ENCODE measurements around the gene LCMT1.
"Not testable (repeated sequence)": the region's sequence is repeated elsewhere in the genome, so short reads cannot be mapped to it uniquely, and the experiment has no call there.

Gene LCMT1

DNA sequence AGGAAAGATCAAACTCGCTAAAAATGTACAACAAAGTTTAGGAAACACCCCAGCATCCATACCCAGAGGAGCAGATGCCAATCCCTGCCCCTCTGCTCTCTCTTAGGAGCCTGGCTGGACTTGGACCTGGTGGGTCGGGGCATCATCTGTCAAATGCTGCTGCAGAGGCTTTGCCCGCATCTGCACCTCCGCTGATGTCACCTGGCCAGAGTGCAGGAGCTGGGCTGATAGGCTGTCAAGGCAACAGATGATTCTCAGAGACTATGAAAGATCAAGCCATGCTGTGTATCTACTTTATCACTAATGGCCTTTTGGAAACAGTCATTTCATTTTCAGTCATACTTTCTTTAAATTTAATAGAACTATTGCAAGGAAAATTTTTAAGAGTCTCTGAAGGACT, 15.9 kb upstream of the LCMT1 start:
- no peak for DNase-seq

DNA sequence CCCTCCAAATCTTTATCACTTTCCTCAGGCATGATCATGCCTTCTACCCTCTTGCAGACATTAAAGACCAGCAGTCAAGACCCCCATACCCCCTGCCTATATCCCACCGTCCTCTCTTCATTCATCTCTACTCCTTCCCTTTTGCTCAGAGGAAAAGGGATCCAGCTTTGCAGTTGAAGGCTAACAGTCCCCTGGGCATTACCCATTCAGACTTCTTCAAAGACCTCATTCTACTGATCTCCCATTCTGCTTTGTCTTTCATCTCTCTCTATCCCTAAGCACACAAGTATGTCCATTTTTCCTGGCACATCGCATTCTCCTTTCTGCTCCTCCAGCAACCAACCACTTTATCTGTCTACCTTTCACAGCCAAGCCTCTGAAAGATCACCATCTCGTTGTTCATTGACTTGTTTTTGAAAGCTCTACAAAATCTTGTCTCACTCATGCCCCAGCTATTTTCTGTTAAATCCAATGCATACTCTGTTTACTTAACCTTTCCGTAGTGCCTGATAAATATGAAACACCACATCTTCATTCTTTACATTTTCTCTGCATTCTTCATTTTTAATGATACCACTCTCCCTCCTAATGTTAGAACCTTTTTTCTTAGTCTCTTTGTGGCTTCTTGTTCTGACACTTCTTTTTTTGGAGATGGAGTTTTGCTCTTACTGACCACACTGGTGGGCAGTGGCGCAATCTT, 14.1 kb upstream of the LCMT1 start:
- DNase-seq = no peak

DNA sequence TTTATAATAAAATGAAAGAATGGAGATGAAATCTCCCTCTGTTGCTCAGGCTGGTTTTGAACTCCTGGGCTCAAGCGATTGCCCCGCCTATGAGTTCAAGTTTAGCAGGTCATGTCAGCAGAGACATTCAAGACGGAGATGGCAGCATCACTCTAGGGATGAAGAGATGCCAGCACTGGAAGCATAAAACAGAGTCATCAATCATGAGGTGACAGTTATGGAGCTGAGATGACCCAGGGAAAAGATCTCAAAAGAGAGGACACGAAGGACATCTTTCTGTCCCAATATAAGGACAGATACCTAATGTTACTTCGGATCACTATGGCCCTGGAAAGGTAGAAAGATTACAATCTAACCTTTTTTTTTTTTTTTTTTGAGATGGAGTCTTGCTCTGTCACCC, 11.0 kb upstream of the LCMT1 start:
- no peak for DNase-seq

DNA sequence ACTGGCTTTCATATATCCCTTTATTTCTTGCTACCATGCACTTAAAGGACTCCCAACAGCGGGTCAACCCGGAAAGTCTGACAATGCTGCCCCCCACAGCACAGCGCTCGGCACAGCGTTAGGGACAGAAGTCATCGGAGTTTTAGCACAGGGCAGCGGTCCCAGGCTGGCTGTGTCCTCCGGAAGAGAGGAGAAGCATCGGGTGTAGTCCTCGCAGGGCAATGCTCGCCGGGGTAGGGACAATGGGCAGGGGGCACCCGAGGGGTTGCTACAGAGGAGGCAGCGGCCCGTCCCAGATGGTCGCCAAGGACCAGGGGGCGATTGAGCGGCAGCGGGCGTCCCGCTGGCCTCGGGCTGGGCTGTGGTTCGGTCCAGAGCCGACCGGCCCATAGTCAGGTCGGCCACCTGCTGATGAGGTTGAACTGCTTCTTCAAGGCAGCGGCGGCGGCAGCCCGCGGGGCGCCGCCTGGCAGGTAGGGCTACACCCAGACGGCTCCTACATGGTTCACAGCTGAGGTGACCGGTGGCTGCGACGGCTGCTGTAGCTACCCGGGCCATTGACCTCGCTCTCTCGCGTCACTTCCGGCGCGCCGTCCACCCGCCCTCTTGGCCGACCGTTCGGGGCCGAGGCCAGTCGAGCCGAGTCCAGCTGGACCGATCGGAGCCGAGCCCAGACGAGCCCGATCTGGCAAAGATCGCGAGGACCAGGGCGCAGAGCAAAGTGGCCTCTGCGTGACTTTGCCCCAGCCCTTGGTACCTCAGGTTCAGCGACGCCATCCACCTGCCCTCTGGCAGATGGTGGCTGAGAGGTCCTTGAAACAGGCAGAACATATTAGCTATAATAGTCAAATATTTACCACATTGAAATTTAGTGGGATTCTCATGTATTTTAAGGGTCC, 4.7 kb upstream of the LCMT1 start:
- DNase-seq = peak; percentile 60

DNA sequence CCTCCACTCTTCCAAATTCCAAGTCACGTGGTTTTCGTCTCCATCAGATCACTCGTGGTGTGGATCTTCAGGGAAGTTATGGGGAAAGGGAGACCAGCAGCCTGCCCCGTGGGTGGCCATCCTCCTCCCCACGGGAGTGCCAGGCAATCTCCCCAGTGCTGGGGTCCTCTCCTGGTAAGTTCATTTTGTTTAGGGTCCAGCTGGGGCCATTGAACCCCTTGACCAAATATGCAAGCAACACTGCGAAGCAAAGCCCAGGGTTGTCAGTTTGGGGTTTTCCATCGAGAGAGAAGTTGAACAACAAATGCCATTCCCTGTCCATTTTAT, 4.1 kb upstream of the LCMT1 start:
- DNase-seq = no peak

DNA sequence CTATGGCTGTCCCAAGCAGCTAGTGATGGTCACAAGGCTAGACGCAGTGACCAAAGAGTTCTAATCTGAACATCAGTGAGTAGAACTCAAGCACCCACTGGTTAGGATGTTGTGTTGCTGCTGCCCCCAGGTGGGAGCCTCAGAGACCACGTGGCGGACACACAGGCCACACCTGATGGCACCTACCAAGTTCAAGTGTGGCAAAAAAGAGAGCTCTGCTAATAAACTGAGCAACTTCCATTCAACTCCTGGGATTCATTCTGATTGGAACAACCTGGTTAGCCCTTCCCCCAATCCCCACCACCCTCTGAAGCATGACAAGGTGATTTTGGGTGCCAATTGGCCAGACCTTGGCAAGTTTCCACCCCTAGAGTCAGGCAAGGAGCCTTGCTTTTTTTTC, 3.5 kb upstream of the LCMT1 start:
- no peak for DNase-seq

DNA sequence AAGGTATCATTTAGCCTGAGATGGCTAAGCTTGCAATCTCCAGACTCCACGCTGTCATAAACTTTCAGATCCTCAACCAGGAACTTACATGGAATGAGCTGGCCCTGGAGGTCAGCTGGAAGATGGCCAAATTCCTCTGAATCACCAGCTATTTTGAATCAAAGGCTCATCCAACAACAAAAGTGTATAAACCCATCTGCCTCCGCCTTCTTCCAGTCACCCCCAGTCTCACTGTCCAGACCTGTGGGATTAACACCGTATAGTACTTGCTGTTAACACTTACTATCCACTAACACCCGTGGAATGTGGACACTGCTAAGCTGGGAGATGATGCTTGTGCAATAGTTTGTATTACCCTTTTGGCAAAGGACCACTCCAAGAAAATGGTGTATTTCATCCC, 1.9 kb upstream of the LCMT1 start:
- no peak for DNase-seq

DNA sequence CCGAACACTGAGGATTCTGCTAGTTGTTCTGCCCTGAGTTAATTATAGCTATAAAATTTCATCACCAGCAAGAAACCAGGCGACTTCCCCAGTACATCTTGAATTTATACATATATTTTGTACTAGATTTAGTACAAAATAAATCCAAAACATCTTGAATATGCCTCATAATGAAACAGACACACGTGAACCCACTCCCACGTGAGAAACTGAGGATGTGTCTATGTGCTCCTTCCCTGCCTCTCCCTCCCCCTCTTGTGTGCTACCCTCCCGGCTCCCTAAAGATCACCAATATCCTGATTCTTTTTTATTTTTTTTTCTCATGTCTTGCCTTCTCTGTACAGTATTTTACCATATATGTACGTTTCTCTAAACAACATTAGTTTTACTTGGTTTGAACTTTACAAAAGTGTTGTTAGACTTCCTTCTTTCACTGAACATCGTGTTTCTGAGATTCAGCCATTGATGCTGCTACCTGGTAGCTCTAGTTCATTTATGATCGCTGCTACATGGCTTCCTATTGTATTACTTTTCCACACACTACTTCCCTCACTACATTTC, 1.1 kb upstream of the LCMT1 start:
- peak; percentile 18 for DNase-seq

DNA sequence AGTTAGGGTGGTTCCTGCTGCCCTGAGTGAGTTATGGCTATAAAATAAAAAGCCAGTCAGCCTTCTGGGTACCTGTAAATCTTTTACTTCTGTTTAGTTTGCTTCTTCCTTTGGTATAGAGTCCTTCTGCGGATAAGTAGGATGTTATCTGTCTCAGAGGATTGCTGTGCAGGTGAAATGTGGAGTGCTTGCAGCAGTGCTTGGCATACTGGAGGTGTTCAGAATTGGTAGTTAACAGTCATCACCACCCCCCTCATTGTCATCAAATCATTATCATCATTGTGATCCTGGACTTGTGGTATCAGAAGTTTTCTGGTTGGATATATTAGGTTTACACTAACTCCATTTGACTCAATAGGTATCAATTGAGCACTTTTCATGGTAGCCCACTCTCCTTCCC, 2.6 kb downstream of the LCMT1 start:
- DNase-seq = no peak

DNA sequence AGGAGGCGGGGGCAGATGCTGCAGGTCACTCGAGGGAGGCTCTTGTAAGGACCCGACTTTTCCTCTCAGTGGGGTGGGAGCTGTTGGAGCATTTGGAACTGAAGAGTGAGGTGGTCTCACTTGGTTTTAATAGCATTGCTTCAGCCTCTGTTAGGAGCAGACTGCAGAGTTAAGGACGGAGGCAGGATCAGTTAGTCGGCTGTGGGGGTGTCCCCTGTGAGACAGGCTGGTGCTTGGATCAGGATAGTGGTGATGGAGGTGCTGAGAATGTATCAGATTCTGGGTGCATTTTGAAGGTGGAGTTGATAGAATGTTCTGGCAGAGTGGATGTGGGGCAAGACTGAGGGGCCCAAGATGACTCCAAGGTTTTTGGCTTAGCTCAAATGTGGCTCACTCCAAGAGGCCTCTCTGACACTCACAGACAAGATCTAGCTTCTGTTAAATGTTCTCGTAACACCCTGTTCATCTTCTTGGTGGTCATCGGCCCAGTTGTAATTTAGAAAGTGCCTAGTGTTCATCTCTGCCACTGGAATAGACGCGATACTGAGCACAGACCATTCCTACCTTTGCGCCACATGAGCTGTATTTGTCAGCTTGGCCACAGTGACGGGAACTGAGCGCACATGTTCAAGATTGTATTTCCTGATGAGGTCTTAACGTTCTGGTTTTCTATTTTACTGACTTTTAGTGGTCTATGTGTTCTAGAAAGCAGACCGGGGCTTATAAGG, 7.5 kb downstream of the LCMT1 start:
- no peak for DNase-seq

DNA sequence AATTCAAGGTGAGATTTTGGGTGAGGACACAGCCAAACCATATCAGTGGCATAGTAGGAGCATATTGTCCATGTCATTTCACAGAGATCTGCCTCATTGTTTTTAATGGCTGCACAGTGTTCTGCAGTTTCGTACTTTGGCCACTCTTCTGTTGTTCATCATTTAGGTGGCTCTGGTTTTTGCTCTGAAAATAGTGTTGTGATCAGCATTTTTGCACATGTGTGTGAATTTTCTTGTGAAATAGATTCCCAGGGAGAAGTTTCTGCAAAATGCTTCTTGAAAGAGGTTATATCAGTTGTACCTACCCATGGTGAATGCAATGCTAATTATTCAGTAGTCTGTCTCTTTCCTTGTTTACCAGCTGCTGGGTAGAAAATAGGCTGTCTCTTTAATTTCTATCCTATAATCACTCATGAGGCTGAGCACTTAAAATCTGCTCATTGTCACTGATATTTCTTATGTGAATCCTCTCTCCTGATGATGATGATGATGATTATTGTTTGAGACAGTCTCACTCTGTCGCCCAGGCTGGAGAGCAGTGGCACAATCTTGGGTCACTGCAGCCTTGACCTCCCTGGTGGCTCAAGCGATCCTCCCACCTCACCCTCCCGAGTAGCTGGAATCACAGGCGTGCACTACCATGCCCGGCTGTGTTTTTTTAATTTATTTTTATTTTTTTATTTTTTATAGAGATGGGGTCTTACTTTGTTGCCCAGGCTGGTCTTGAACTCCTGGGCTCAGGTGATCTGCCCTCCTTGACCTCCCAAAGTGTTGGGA, 10.5 kb downstream of the LCMT1 start:
- DNase-seq = no peak

DNA sequence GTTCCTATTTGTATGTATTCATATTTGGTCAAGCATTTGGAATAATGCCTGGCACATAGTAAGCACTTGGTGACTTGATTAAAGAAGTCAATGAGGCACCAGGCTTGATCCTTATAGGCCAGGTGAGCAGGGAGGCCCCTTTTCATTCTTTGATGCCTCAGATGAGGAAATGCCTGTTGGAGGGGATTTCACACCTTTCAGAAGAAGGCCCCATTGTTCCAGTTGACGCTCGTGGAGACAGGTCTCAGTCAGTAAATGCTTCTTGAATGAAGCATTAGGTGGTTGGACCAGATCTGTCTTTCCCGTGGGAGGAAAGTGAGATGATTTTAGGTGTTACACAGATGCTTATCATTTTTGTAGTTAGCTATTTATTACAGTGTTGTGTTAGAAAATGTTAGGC, 13.0 kb downstream of the LCMT1 start:
- DNase-seq = no peak

DNA sequence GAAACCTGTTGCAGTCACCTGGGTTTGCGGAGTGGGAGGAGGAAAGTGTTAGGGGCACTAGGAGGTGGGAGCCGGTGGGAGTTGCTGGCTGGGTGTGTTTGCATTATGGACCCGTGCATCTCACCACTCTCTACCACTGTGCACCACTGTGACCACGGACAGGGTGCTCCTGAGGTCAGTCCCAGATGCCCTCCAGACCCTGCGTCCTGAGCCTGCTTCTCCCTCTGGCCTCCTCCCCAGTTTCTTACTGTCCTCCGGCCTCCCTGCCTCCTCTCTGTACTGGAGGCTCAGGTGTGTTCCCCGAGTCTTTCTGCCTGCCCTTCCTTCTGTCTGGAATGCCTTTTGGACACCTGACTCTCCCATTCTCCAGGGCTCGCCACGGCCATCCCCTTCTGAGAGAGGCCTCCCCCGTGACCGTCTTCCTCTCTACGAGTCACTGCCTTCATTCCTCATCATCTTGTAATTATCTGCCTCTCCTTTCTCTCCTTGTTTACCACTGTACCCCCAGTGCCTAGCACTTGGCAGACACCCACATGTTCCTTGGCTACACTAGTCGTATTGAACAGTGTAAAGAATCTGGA, 14.6 kb downstream of the LCMT1 start:
- not testable (repeated sequence) for DNase-seq

DNA sequence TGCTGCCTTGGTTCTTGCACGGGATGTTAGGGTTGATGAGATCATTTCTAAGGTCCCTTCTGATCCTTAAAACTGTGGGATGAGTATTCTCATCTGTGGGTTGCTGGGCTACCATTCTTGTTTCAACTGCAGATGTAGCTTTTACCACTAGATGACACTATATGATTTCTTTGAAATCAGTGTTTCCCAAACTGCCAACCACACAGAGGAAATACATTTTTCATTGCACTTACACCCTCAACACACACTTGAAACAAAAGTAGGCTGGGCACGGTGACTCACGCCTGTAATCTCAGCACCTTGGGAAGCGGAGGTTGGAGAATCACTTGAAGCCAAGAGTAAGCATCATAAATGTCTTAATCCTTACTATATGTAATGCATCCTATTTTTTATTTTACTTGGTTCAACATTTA, 15.3 kb downstream of the LCMT1 start:
- DNase-seq = no peak

DNA sequence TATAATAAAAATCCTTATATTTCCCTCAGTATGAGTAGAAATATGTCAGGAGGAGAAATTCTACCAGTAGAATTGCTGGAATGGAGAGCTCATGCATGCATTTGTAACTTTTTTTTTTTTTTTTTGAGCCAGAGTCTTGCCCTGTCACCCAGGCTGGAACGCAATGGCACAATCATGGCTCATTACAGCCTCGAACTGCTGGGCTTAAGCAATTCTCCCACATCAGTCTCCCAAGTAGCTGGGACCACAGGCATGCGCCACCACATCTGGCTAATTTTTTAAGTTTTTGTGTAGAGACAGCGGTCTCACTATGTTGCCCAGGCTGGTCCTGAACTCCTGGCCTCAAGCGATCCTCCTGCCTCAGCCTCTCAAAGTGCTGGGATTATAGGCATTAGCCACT, 21.2 kb downstream of the LCMT1 start:
- DNase-seq = not testable (repeated sequence)

DNA sequence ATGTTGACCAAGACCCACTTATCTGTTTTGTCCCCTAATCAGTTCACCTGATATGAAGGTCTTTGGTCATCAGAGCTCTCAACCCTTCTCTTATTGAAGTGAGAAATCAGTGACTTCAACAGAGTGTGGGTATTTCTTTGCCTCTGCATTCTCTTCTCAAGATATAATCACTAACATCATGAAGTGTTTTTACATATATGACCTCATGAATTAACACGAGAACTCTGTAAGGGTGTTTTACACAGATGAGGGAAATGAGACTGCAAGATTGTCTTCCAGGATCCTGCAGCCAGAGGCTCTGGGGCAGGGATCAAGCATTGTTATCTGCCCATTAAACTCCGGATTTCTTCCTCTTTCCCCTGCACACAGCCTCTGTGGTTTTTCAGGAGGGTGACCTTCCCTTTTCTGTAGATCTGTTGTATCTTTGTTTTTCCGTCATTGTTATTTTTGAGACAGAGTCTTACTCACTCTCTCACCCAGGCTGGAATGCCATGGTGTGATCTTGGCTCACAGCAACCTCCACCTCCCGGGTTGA, 22.7 kb downstream of the LCMT1 start:
- no peak for DNase-seq

DNA sequence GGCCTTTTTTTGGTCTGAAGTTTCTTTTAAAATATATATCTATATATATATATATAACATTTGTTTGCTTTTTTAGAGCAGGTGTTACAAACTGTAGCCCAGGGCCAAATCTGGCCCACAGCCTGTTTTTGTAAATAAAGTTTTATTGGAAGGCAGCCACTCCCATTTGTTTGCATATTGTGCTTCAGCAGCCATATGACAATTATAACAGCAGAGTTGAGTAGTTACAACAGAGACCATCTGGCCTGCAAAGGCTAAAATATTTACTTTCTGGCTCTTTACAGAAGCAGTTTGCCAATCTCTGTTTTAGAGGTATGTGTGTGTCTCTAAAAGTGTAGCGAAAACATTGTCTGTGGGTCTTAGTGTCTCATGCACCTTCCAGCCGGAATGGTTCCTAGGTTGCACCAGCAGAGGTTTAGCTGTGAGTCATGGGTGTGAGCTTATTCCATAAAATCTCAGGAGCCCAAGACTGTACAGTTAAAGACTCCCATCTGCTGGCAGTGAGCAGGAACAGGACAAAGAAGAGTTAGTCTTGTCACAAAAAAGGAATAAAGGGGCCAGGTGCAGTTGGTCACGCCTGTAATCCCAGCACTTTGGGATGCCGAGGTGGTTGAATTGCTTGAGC, 23.8 kb downstream of the LCMT1 start:
- peak; percentile 15 for DNase-seq

DNA sequence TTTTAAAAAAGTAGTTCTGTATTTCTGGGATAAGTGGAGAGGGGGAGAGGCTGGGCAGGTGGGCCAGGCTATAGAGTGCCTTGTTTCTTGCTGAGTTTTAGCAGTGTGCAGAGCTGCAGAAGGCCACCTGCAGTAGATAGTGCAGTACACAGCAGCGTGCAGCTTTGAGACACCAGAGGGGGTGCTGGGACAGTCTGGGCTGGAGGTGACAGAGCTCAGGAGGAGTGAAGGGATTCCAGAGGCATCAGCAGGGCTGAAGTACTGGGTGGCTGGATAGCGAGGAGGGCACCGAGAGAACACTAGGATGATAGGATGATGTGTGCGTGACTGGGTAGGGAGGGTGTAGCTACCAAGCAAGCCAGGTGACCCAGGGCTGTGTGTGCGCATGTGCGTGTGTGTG, 26.6 kb downstream of the LCMT1 start:
- DNase-seq = no peak

DNA sequence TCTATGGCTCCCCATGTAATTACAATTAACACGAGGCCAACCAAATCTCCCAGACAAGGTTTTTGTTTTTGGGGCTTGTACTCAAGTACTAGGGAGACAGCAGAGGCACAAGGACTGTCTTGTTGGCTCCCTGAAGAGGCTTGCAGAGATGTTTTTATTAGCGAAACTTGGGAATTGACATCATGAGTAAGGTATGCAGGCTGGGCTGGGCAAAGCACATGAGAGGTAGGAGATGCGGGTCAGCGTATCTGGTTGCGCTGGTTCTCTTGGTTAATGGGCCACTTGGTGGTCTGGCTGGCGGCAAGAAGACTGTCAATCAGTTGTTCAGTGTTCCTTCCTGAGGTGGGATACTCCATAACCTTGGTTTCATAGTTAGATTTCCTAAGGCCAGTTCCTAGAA, 28.9 kb downstream of the LCMT1 start:
- DNase-seq = no peak

DNA sequence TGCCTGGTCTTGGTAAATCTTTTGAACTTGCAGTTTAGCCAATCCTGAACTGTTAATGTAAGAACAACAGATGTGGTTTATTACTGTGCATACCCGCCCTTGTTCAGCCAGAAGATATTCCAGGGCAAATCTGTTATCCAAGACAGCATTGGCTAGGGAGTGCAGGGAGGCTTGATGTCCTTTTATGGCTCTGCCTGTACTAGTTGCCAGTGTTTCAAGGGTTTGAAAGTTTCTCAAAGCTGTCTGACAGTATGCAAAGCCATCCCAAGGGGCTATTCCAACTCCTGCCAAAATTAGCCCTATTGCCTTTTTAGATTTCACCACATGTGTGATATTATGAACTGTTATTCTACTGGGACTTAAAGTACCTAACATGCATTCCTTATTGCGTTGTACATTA, 30.1 kb downstream of the LCMT1 start:
- no peak for DNase-seq

DNA sequence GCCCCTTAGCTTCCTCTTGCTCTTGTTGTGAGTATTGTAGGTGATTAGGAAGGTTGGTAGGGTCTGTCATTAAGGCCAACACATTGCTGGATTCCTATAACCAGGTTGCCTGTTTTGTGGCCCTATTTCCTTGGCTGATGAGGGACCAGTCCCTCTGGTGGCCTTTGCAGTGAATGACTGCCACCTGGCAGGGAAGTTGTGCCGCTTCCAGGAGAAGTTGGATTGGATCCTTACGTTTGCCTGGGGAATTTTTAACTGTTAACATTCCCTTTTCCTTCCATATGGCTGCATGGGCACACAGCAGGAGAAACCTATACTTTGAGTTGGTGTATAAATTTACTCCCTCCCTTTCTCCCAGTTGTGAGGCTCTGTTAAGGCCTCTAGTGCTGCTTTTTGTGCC, 32.4 kb downstream of the LCMT1 start:
- no peak for DNase-seq
